PC-3 (cell line): ENCODE results near the gene RNF103. TPM values are rescaled to one million over a fixed set of nuclear protein-coding genes. Genes with fewer than 3 reads are reported as not detected.
A peak's percentile ranks its signal among the peaks of the same experiment; 100 is the strongest.

ENCODE experiments used
- ATAC-seq: fragments of 200-7000 bp; cut with Tn5 transposase; 2 replicates; pipeline ENCODE4 v1.9.1; 2020; ENCODE audit warnings: mild to moderate bottlenecking, moderate library complexity
- BruUV-seq: library from RNA; stranded (reverse); fragments of 400-500 nt; replicated peaks from 2 replicates; lab custom pipeline; 2021; lab: Mats Ljungman, UMichigan
- CTCF ChIA-PET: fragments of 300-600 bp; sonication (Branson Sonifier 250); formaldehyde crosslinking; loops from one replicate; lab custom pipeline; 2022; ENCODE audit warnings: antibody characterized with exemption; lab: Charles Lee
- POLR2A ChIA-PET: fragments of 300-600 bp; sonication (Branson Sonifier 250); formaldehyde crosslinking; loops from one replicate; lab custom pipeline; 2022; ENCODE audit warnings: antibody characterized with exemption; ENCODE audit not compliant: unreplicated experiment; lab: Charles Lee
- DNase-seq: peaks from one replicate; pipeline ENCODE4 v3.0.0-alpha.2; 2015
- H2AFZ ChIP-seq: fragments of 300-600 bp; sonication (generic); 2 replicates; pipeline ENCODE4 v1.6.0; 2016; ENCODE audit warnings: antibody characterized with exemption, low read length
- H3F3A ChIP-seq: fragments of 300-600 bp; sonication (generic); one replicate; pipeline ENCODE4 v1.6.0; 2017; ENCODE audit warnings: antibody characterized with exemption, low read length, control low read depth, mild to moderate bottlenecking; ENCODE audit not compliant: unreplicated experiment
- H3K27ac ChIP-seq: fragments of 300-600 bp; sonication (generic); 2 replicates; pipeline ENCODE4 v1.5.1; 2016; ENCODE audit warnings: mild to moderate bottlenecking, low read length
- H3K27me3 ChIP-seq: fragments of 300-600 bp; sonication (generic); 2 replicates; pipeline ENCODE4 v1.6.1; 2016; ENCODE audit warnings: low read length, mixed read lengths
- H3K36me3 ChIP-seq: fragments of 300-600 bp; sonication (generic); 2 replicates; pipeline ENCODE4 v1.6.1; 2016; ENCODE audit warnings: low read depth, mixed run types, low read length, mixed read lengths
- H3K4me1 ChIP-seq: fragments of 300-600 bp; sonication (generic); 2 replicates; pipeline ENCODE4 v1.5.1; 2016; ENCODE audit warnings: low read length; ENCODE audit not compliant: insufficient read depth
- H3K4me2 ChIP-seq: fragments of 300-600 bp; sonication (generic); 2 replicates; pipeline ENCODE4 v1.6.0; 2016; ENCODE audit warnings: low read length
- H3K4me3 ChIP-seq: fragments of 300-600 bp; sonication (generic); 2 replicates; pipeline ENCODE4 v1.5.1; 2016; ENCODE audit warnings: mild to moderate bottlenecking, low read length, mixed read lengths
- H3K79me2 ChIP-seq: fragments of 300-600 bp; sonication (generic); 2 replicates; pipeline ENCODE4 v1.6.1; 2017; ENCODE audit warnings: low read length, mixed read lengths
- H3K9ac ChIP-seq: fragments of 300-600 bp; sonication (generic); 2 replicates; pipeline ENCODE4 v1.6.0; 2016; ENCODE audit warnings: mild to moderate bottlenecking, low read length
- H3K9me2 ChIP-seq: fragments of 300-600 bp; sonication (generic); replicated peaks from 2 replicates; pipeline ENCODE4 v1.6.1; 2016; ENCODE audit warnings: mixed run types, low read length, mixed read lengths
- H3K9me3 ChIP-seq: fragments of 300-600 bp; sonication (generic); 2 replicates; pipeline ENCODE4 v1.6.1; 2016; ENCODE audit warnings: low read length, mixed read lengths
- H4K20me1 ChIP-seq: fragments of 300-600 bp; sonication (generic); 2 replicates; pipeline ENCODE4 v1.6.1; 2016; ENCODE audit warnings: low read length, mixed read lengths
- EZH2 ChIP-seq: fragments of 300-600 bp; sonication (generic); IDR thresholded peaks from one replicate; pipeline ENCODE4 v1.6.1; 2017; ENCODE audit warnings: antibody characterized with exemption, mild to moderate bottlenecking, low read length; ENCODE audit not compliant: unreplicated experiment
- EZH2phosphoT487 ChIP-seq: fragments of 300-600 bp; sonication (generic); IDR thresholded peaks from 2 replicates; pipeline ENCODE4 v1.6.1; 2018; ENCODE audit warnings: mild to moderate bottlenecking, antibody characterized with exemption, low read length, borderline replicate concordance
- intact Hi-C: fragments of 100-400 bp; cut with micrococcal nuclease; formaldehyde crosslinking; loops from 2 replicates; pipeline ENCODE4 v1.9.0; 2023
- total RNA-seq: library from RNA; depleted of rRNA; stranded (reverse); fragments of >200 nt; gene quantifications from 2 replicates; pipeline ENCODE4 v1.2.3, GENCODE V29; 2014
- TF ChIP-seq, protein P1 (sequence below): fragments of 300-600 bp; sonication (generic); conservative IDR thresholded peaks from 2 replicates; pipeline ENCODE4 v1.5.1; 2017; ENCODE audit warnings: antibody characterized with exemption, low read depth, mild to moderate bottlenecking, low read length

RNF103 gene
- total RNA-seq, 1 experiment from 2014 or later, result 10.4 TPM

DNA sequence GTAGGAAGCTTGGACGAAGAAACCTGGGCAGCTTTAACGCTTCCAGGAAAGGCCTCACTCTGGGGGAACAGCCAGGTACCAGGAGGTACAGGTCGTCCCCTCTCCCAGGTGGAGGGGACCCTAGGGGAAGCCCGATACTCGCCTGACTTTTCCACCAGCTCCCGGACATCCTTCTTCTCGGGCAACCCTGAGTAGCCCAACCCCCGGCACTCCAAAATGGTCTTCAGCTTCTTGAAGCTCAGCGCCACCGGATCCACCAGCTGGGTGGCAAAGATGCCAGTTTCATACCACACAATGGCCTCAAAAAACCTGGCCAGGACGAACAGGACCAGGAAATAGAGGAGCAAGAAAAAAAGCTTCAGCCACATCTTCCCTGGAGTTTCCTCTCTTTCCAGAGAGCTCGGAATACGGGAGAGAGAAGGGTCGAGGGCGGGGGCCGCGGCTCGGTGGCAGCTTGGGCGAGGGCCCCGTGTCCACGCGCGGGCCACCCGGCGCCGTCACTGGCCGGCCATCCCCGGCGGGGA, 1.1 kb downstream of the RNF103 start:
- TSS peak; percentile 40 for BruUV-seq
- Histone ChIP-seq H3K9me3 (no peaks in the 10 kb centered on the region), H4K20me1 (no peaks in the 10 kb centered on the region), H3K4me2 (peak overlapping the region; percentile 82), H3K36me3 (peaks cover 3% of the 10 kb centered on the region; the same call in 1 of the 2 replicates), H3K79me2 (peaks cover 31% of the 10 kb centered on the region), H3K27me3 (no peaks in the 10 kb centered on the region), H3K9ac (peak overlapping the region; percentile 81), H3K4me1 (peaks cover 14% of the 10 kb centered on the region), H3K27ac (peak overlapping the region; percentile 30), H3K4me3 (peak overlapping the region; percentile 83), H3K9me2 (no peaks in the 10 kb centered on the region), H3F3A (no peaks in the 10 kb centered on the region), H2AFZ (peak overlapping the region; percentile 67)
- TF ChIP-seq, protein P1, sequence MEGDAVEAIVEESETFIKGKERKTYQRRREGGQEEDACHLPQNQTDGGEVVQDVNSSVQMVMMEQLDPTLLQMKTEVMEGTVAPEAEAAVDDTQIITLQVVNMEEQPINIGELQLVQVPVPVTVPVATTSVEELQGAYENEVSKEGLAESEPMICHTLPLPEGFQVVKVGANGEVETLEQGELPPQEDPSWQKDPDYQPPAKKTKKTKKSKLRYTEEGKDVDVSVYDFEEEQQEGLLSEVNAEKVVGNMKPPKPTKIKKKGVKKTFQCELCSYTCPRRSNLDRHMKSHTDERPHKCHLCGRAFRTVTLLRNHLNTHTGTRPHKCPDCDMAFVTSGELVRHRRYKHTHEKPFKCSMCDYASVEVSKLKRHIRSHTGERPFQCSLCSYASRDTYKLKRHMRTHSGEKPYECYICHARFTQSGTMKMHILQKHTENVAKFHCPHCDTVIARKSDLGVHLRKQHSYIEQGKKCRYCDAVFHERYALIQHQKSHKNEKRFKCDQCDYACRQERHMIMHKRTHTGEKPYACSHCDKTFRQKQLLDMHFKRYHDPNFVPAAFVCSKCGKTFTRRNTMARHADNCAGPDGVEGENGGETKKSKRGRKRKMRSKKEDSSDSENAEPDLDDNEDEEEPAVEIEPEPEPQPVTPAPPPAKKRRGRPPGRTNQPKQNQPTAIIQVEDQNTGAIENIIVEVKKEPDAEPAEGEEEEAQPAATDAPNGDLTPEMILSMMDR, result no peak
- TF ChIP-seq EZH2 (no peak), EZH2phosphoT487 (no peak)
- ChIA-PET POLR2A (interaction anchor here (0.6 kb wide), 2 partner anchors 50 to 182 kb away, joined by 4 to 15 read pairs; partner anchors contain the start of gene KDM3A), CTCF (interaction anchor here (0.5 to 0.7 kb wide), 2 partner anchors 168 to 255 kb away, joined by 4 read pairs; no protein-coding TSS in a partner anchor)
- ATAC-seq, result peak; percentile 5; the same call in 1 of the 2 replicates
- intact Hi-C loops, result loop anchor here (2.0 to 5.0 kb wide), 5 partner anchors 60 to 130 kb away; partner anchors contain the start of gene CHMP3
- DNase-seq, result peak; percentile 40

DNA sequence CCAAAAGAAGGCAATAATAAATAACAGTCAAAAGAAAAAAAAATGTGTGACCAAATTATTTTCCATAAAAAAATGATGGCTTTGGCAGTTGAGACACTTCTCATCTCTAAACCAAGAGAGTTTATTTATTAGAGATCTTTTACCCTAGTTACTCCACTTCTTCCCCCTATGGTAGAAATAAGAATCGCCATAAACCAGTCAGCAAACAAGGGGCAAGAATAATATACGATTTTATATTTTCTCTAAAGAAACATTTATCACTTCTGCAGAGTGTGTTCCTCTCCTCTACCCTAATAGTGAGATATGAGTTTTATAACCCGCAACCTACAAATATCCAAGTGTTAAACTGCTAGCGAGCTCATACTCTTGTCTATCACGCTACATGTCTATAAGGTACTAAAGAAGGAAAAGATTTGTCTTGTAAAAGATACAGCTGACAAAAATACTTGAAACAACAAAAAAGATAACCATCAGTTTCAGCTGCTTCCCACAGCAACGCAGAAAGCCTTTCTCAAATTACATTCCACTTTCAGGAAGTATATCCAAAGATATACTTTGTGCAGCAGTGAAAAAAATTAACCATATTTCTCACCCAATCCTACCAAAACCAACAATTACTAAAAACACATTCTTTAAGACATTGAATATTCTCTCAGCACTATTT, 2.3 kb downstream of the RNF103 start:
- peaks cover 14% of the 10 kb centered on the region for H3K4me1 ChIP-seq
- POLR2A ChIA-PET, result interaction anchor here (0.6 to 0.7 kb wide), 2 partner anchors 12 to 23 kb away, joined by 3 to 5 read pairs; no protein-coding TSS in a partner anchor
- CTCF ChIA-PET, result interaction anchor here (0.6 kb wide), 1 partner anchor 330 kb away, joined by 3 read pairs; no protein-coding TSS in a partner anchor
- no peak overlapping the region for H3K27ac ChIP-seq
- peak overlapping the region; percentile 81; the same call in 1 of the 2 replicates for H3K9ac ChIP-seq
- H3K4me3 ChIP-seq, result peak overlapping the region; percentile 83
- BruUV-seq, result no TSS peak
- TF ChIP-seq, protein P1, result no peak
- no peak for TF ChIP-seq EZH2phosphoT487
- TF ChIP-seq EZH2, result no peak
- H3K27me3 ChIP-seq, result no peaks in the 10 kb centered on the region
- H3F3A ChIP-seq, result no peaks in the 10 kb centered on the region
- H4K20me1 ChIP-seq, result no peaks in the 10 kb centered on the region
- H3K9me3 ChIP-seq, result no peaks in the 10 kb centered on the region
- intact Hi-C loops, result loop anchor here (2.0 to 5.0 kb wide), 3 partner anchors 129 to 225 kb away; no protein-coding TSS in a partner anchor
- peak; percentile 34 for DNase-seq
- H3K9me2 ChIP-seq, result no peaks in the 10 kb centered on the region
- no peak overlapping the region for H2AFZ ChIP-seq
- no peak for ATAC-seq
- H3K36me3 ChIP-seq, result peaks cover 9% of the 10 kb centered on the region; the same call in 1 of the 2 replicates
- peak overlapping the region; percentile 82 for H3K4me2 ChIP-seq
- peaks cover 31% of the 10 kb centered on the region for H3K79me2 ChIP-seq
